ENCODE results near the gene FOXJ3. TPM values are rescaled to one million over a fixed set of nuclear protein-coding genes. Genes with fewer than 3 reads are reported as not detected.

The FOXJ3 gene
- total RNA-seq, 1 donor from 2014 or later = 17.2 TPM

DNA sequence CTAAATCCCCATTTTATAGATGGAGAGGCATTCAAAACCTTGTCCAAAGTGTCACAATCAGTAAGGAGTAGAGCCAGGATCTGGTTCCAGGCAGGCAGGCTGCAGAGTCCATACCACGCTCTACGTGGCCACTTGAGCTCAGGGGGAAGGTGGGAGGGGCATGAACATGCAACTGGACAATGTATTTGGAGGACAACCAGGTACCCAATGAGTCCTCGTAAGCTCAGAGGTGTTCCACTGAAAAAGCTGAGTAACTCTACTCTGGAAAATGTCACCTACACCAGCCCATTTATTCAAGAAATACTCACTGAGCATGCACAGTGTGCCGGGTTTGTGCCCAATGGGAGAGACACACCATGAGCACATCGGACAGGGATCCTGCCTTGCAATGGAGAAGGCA is 193.1 kb downstream of the FOXJ3 start:
- DNase-seq (ENCODE audit: low read depth) = no peak
- TF ChIP-seq, protein P1, sequence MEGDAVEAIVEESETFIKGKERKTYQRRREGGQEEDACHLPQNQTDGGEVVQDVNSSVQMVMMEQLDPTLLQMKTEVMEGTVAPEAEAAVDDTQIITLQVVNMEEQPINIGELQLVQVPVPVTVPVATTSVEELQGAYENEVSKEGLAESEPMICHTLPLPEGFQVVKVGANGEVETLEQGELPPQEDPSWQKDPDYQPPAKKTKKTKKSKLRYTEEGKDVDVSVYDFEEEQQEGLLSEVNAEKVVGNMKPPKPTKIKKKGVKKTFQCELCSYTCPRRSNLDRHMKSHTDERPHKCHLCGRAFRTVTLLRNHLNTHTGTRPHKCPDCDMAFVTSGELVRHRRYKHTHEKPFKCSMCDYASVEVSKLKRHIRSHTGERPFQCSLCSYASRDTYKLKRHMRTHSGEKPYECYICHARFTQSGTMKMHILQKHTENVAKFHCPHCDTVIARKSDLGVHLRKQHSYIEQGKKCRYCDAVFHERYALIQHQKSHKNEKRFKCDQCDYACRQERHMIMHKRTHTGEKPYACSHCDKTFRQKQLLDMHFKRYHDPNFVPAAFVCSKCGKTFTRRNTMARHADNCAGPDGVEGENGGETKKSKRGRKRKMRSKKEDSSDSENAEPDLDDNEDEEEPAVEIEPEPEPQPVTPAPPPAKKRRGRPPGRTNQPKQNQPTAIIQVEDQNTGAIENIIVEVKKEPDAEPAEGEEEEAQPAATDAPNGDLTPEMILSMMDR (conservative IDR thresholded peaks at IDR 0.05; ENCODE audit: low read depth, low read length) = no peak
- no peak overlapping the region for H3K4me3 ChIP-seq (ENCODE audit: low read depth, low read length)

DNA sequence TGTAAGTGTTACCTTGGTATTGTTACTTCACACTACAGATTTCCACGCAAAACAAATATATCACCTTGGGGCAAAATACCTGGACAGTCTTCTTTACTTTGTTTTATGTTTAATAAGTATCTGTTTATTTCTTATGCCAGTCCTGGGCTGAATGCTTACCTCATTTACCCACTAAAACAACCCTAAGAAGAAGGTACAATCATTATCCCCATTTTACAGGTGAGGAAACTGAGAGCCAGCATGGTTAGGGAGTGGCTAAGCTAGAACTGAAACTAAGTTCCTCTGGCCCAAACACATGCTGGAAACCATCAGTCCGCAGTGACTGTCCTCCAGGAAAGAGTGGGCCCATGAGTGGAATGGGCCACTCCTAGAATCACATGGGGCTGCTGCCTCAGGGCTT is 194.8 kb downstream of the FOXJ3 start:
- no peak overlapping the region for H3K4me3 ChIP-seq (ENCODE audit: low read depth, low read length)
- TF ChIP-seq, protein P1 (conservative IDR thresholded peaks at IDR 0.05; ENCODE audit: low read depth, low read length) = no peak
- DNase-seq (ENCODE audit: low read depth) = no peak

DNA sequence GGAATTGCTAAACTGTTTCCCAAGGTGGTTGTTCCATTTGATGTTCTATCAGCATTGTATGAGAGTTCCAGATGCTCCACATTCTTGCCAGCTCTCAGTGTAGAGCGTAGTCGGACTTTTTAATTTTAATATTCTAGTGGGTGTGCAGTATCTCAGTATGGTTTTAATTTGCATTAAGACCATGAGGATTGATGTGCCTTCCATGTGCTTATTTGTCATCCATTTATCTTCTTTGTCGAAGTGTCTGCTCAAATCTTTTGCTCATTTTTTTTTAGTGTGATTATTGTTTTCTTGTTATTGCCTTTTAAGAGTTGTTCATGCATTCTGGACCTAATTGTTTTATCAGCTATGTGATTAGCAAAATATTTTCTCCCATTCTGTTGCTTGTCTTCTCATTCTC is 195.6 kb downstream of the FOXJ3 start:
- H3K4me3 ChIP-seq (ENCODE audit: low read depth, low read length) = no peak overlapping the region
- TF ChIP-seq, protein P1 (conservative IDR thresholded peaks at IDR 0.05; ENCODE audit: low read depth, low read length) = no peak

DNA sequence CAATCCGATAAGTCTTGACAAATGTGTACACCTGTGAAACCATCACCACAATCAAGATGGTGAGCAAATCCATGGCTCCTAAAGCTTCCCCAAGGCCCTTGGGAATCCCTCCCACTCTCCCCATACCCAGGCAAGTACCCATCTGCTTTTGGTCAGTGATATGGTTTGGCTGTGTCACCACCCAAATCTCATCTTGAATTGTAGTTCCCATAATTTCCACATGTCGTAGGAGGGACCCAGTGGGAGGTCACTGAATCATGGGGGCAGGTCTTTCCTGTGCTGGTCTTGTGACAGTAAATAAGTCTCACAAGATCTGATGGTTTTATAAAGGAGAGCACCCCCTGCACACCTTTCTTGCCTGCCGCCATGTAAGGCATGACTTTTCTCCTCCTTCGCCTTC is 196.4 kb downstream of the FOXJ3 start:
- H3K4me3 ChIP-seq (ENCODE audit: low read depth, low read length) = no peak overlapping the region
- TF ChIP-seq, protein P1 (conservative IDR thresholded peaks at IDR 0.05; ENCODE audit: low read depth, low read length) = no peak
- DNase-seq (ENCODE audit: low read depth) = no peak

More for the DNA sequence above, 195.6 kb downstream of the FOXJ3 start:
- DNase-seq (ENCODE audit: low read depth) = no peak

DNA sequence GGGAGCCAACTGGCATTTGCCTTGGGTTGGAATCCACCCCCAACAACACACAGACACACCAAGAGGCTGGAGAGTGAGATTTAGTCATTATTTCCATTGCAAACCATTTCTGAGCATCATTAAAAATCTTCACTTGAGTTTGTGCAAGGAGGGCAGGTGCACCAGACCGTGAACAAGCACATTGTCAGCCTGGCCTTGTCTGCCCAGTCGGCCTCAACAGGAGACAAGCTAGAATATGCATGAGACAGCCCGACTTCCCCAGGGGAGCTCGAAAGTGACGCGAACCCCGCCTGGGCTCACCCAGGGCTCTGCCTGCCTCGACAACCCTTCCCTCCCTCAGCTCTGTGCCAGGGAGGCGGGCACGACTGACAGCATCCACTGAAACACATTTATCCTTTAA is 197.3 kb downstream of the FOXJ3 start:
- peak; percentile 15 for DNase-seq (ENCODE audit: low read depth)
- TF ChIP-seq, protein P1 (conservative IDR thresholded peaks at IDR 0.05; ENCODE audit: low read depth, low read length) = no peak
- no peak overlapping the region for H3K4me3 ChIP-seq (ENCODE audit: low read depth, low read length)

DNA sequence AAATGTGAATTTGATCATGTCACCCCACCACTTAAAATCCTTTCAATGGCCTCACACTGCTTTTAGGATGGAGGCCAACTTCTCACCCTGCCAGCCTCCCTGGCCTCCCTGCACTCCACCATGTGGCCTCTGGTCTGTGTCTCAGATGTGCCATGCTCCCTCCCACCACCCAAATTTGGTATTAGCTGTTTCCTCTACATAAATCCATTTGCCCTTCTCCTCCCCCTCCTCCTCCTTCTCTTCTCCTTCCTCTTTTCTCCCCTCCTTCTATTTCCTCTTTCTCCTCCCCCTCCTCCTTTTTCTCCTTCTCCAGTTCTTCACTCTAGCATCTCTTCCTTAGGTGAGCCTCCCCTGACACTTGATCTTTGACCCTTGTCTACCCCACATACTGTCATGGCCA is 198.6 kb downstream of the FOXJ3 start:
- no peak for DNase-seq (ENCODE audit: low read depth)
- TF ChIP-seq, protein P1 (conservative IDR thresholded peaks at IDR 0.05; ENCODE audit: low read depth, low read length) = no peak
- H3K4me3 ChIP-seq (ENCODE audit: low read depth, low read length) = no peak overlapping the region

DNA sequence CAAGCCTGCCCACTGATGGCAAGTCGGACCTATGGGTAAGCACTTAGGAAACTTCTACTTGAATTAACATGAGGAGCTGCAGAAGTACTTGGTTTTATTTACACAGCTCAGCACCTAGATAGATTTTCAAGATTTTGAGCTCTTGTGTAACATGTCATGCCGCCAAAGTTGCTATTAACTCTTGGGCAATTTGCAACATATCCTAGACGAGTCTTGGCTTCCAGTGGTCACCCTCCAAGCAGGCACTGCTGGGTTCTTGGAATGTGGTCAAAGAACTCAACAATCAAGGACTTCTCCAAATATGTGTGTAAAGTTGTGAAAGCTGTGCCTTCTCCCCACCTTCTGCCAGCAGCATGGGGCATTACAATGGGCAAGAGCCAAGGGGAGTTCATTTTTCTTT is 199.6 kb downstream of the FOXJ3 start:
- H3K4me3 ChIP-seq (ENCODE audit: low read depth, low read length) = no peak overlapping the region
- TF ChIP-seq, protein P1 (conservative IDR thresholded peaks at IDR 0.05; ENCODE audit: low read depth, low read length) = no peak
- no peak for DNase-seq (ENCODE audit: low read depth)
